GM18867 (cell line): ENCODE data around the gene MNX1.

Experiments
- ATAC-seq: cut with Tn5 transposase; IDR thresholded peaks from one replicate; pipeline ENCODE4 v1.9.1; 2021; ENCODE audit warnings: mild to moderate bottlenecking, moderate library complexity; ENCODE audit not compliant: unreplicated experiment

The MNX1 gene

GRCh38 chr7:157033483-157034473 lies 23.3 kb upstream of the MNX1 start:
- ATAC-seq = no peak

DNA sequence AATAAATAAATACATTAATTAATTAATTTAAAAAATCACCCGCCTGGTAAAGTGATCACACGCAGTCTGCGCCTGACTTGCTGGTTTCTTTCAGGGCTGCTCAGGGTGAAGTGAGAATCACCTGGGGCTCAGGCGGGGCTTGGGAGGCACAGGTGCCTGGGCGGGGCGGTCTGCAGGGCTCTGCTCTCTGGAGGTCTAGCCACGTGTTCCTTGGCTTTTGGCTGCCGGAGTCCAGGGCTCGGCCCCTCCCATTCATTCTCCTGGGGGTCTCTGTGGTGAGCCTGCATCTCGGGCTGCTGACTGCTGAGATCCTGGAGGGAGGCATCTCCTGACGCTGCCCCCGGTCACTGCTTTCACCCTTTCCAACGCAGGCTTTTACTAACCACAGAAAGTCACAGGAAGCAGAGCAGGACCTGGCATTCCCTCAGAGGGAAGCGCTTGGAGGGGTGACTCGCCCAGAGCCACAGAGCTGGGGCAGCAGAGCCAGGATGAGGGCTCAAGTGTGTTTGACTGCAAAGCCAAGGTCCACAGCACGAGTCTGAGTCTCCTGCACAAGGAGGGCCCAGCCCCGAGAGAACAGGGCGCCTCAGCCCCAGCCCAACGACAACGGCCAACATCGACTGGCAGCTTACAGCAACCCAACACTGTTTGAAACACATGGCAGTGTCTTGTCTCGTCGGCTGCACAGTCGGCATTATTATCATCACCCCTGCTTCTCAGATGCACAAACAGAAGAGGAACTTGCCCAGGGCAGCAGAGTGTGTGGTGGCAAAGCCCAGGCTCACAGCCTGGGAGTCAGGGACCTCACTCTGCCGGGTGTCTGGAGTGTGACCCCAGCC lies 22.4 kb upstream of the MNX1 start:
- ATAC-seq = no peak

GRCh38 chr7:157032128-157032527 lies 21.7 kb upstream of the MNX1 start:
- ATAC-seq = no peak

- ATAC-seq = no peak
Measured at GRCh38 chr7:157028199-157028903, 17.9 kb upstream of the MNX1 start.

- ATAC-seq = no peak
Measured at GRCh38 chr7:157027568-157028198, 17.2 kb upstream of the MNX1 start.

- ATAC-seq = no peak
Measured at GRCh38 chr7:157024716-157025115, 14.3 kb upstream of the MNX1 start.

DNA sequence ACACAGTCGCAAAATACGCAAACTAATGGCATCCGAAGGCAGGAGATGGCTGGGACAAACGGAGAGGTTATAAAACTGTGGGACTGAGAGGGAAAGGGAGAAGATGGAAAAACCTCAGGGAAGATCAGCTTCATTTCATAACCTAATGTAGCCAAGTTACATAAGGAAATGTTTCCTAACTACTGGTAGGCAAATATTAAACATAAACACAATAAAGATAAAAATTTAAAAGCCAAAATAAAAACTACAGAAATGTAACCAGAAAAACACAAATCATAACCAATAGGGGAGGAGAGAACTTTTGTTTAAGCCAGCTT lies 13.1 kb upstream of the MNX1 start:
- ATAC-seq = no peak

DNA sequence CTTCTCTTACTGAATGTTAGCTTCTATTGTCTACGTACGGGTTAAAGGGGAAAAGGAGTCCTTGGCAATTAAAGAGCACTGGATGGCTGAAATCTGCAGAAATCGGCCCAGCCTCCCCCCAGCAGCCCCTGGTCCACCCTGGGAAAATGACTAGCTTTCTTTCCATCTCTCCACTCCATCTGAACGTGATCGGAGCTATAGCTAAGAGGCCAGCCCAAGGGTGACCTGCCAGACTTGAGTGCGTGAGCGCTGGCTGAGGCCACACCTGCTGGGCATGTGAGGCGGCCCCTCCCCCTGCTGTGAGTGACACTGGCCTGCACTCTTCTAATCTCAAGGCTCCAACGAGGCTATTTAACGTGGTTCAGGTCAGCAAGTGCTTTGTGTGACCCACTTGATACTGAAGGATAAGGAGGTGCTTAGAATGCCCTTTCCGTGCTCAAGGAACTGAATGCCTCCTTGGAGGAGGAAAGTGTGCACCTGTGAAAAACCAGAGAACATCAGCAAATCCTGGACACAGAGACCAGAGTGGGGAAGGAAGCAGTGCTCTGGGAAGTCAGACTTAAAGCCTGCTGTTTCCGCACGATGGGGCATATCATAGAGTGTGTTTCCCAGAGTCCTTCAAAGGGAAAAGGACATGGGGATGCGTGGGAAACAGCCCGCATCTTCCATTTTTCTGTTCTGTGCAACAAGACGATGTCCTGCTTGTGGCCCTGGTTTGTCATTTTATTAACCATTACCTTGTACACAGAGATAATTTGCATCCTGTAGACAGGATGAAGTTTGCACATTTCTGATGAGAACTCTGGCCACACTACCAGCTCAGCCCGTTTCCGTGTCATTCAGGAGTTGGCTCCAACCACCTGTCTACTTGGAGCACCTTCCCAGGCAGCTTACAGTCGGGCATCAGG lies 12.5 kb upstream of the MNX1 start:
- ATAC-seq = no peak

GRCh38 chr7:157021871-157022680 lies 11.6 kb upstream of the MNX1 start:
- no peak for ATAC-seq

DNA sequence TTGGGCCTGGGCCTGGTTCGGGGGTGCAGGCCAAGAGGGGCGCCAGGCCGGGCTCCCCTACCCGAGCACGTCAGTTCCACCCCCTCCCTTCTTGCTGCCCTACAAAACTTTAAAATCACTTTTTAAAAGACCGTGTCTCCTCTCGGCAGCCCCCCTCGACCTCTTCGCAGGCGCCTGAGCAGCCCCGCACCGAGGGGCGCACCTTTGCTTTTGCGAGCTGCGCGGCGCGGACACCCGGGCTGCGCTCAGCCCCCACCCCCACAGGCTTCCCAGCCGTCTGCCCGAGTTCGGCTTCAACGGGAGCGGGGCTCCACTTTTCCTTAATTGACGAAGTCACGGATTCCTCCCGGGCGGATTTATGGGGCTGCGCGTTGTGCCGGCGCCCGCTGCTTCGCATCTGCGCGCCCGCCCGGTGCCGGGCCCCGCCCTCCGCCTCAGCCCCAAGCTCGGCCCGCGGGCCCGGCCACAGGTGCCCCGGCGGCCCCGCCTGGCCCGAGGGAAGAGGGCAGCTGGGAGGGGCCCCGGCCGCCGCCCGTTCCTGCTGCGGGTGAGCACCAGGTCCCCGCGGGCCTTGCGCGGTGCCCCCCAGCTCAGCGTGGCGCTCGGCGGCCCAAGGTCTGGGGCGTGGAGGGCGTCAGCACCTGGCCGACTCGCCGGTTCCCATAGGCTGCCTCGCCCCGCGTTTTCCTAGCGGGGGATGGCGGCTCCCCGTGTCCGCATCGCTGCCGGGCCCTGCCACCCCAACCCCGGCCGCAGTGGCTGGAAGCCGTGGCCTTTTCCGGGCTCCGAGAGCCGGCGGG lies 10.8 kb upstream of the MNX1 start:
- no peak for ATAC-seq

DNA sequence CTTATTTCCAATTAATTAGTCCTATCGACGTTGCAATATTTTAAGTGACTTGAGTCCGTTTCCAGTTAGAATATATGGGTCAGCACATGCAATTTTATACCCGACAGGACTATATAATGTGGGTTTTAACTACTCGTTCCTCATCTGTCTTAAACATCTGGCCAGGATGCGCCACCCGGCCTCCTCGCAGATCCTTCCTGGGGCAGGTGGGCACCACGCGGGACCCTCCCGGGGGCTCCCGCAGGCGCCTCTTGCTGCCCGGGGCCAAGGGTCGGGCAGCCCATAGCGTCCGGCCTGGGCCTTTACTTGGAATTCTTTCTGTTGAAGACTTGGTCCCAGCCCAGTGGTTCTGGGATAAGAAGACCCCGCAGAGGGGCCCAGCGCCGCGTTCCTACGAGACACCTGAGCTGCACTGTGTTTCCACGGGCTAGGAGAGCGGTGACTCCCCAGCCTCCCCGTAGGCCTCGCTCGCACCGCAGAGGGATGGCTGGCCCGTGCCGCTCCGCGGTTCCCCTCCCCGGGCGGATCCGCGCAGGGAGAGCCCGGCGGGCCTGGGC lies 10.1 kb upstream of the MNX1 start:
- no peak for ATAC-seq

DNA sequence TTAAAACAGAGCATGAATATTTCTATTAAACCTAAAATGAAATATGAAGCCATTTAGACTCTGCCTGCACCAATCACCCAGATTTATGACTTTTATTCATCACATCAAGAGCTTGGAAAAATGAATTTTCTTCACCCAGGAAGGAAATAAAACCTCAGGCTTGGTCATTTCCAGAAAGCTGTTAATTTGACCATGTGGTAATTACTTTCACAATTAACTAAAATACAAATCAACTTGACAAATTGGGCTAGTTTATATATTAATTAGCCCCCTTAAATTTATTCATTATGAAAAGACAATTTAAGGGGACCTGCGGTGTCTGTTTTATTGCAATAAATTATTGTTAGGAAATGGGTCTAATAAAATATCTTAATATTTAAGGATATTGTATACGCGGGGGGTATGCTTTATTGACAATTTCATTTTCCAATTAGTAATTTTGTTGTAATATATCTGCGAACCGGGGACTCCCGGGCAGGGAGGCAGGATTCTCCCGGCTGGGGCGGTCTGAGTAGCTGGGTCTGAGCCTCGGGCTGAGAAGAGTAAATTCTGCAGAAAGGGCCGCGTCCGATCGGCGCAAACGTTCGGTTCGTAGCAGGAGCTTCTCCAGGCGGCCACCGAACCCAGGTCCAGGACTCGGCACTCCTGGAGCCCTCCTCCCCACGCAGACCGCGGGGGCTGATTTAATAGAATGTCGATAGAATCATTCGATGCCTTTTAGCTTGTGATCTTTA lies 9.4 kb upstream of the MNX1 start:
- no peak for ATAC-seq

DNA sequence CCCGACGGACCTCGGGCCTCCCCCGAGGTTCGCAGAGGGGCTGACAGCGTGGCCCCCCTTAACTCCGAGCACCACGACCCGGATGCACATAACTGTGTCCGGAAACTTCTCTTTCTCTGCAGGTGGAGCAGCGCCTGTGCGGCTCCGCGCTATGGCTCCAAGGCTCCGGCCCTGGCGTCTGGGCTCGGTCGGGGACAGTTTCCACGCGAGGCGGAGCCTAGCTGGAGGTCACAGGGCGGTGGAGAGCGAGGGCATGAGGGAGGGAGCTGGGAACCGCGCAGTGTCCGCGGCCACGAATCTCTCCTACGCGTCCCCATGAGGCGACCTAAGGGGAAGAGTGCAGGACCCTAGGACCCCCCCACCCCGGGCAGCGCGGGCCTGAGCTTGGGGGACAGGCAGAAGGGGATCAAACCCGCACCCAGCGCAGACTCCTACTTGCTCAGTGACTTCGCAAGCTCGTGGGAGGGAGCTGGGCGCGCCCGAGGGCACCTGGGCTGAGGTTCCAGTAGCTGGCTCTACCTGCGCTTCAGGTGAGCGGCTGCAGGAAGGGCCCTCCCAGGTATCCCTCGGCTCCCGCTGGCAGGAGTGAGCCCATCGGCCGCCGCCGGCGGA lies 8.6 kb upstream of the MNX1 start:
- ATAC-seq = no peak

DNA sequence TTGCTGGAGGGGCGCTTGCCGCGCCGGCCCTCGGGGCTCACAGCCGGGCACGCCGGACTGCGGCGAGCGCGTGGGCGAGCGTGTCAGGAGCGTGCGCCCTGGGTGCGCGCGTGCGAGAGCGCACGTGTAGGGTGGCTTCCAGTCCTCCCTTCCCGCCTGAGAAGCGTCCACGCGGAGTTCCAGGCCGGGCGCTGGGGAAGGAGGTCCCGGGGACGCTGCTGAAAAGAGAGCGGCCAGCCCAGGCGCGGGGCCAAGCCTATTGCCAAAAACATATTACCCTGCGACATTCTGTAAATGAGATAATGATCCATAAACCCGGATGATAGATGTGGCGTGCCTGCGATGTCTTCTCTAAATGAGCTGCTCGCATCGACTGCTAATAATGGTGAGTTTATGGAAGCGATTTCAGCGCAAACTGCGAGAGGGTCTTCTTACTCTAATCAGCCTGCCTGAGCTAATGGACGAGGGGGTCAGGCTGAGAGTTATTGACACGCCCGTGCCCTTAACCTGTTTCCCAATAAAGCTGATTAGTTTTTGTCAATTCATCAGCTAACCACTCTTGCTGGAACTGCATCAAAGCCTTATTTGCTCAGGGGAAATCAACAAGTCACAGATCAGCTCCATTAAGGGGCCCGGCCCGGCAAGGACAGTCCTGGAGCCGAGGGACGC lies 8.0 kb upstream of the MNX1 start:
- ATAC-seq = no peak

- ATAC-seq = no peak
Measured at GRCh38 chr7:157017603-157018327, 7.3 kb upstream of the MNX1 start.

GRCh38 chr7:157017149-157017548 lies 6.7 kb upstream of the MNX1 start:
- no peak for ATAC-seq
